ENCODE data around the gene GNRHR.

GRCh38 chr4:67746797-67747495 lies 7.2 kb downstream of the GNRHR start:
- no peak for TF ChIP-seq EP300 (IDR thresholded peaks at IDR 0.05; ENCODE audit: borderline replicate concordance)
- no peak for TF ChIP-seq YY1 (IDR thresholded peaks at IDR 0.05; ENCODE audit: low read depth)
- TF ChIP-seq TCF12 (IDR thresholded peaks at IDR 0.05; ENCODE audit: low read depth) = no peak
- no peak for TF ChIP-seq CEBPB (IDR thresholded peaks at IDR 0.05)
- TF ChIP-seq REST (IDR thresholded peaks at IDR 0.05; ENCODE audit: low read depth) = no peak
- no peak for TF ChIP-seq NFIC (IDR thresholded peaks at IDR 0.05)
- TF ChIP-seq FOXM1 (IDR thresholded peaks at IDR 0.05; ENCODE audit: borderline replicate concordance, low read depth) = no peak
- no peak for TF ChIP-seq ZBTB7A (IDR thresholded peaks at IDR 0.05; ENCODE audit: low read depth)
- TF ChIP-seq RAD21 (IDR thresholded peaks at IDR 0.05; ENCODE audit: low read depth) = peak; percentile 35
- no peak for TF ChIP-seq TEAD4 (IDR thresholded peaks at IDR 0.05)
- no peak for TF ChIP-seq EGR1 (IDR thresholded peaks at IDR 0.05)
- no peak for TF ChIP-seq TAF1 (IDR thresholded peaks at IDR 0.05; ENCODE audit: low read depth)
- TF ChIP-seq, protein P1, sequence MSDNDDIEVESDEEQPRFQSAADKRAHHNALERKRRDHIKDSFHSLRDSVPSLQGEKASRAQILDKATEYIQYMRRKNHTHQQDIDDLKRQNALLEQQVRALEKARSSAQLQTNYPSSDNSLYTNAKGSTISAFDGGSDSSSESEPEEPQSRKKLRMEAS (IDR thresholded peaks at IDR 0.05) = no peak

Data from Ishikawa (cell line).